IPS-18a (cell line): ENCODE results near the gene NOTCH2.
"Not testable (repeated sequence)": the region's sequence is repeated elsewhere in the genome, so short reads cannot be mapped to it uniquely, and the experiment has no call there.

Experiments used
- H3K27ac ChIP-seq: one replicate; pipeline ENCODE4 v1.5.1; 2013; ENCODE audit warnings: low read length
- H3K27me3 ChIP-seq: one replicate; pipeline ENCODE4 v1.6.1; 2013; ENCODE audit warnings: mild to moderate bottlenecking, low read length; ENCODE audit not compliant: control insufficient read depth, insufficient read depth
- H3K36me3 ChIP-seq: one replicate; pipeline ENCODE4 v1.6.1; 2013; ENCODE audit warnings: low read depth, low read length; ENCODE audit not compliant: control insufficient read depth
- H3K4me1 ChIP-seq: one replicate; pipeline ENCODE4 v1.6.1; 2013; ENCODE audit warnings: low read depth, low read length; ENCODE audit not compliant: control insufficient read depth
- H3K4me3 ChIP-seq: one replicate; pipeline ENCODE4 v1.5.1; 2013; ENCODE audit warnings: low read length
- H3K9ac ChIP-seq: one replicate; pipeline ENCODE4 v1.6.1; 2013; ENCODE audit warnings: mild to moderate bottlenecking, low read length, moderate library complexity
- H3K9me3 ChIP-seq: one replicate; pipeline ENCODE4 v1.6.1; 2013; ENCODE audit warnings: low read depth, low read length; ENCODE audit not compliant: control insufficient read depth

Gene NOTCH2

GRCh38 chr1:120069067-120069919, at the start of gene NOTCH2:
Gene NOTCH2, minus strand, starts transcription at chr1:120069662. Its CDS starts 256 bp downstream, at chr1:120069406.
- H3K9me3 ChIP-seq, H3K27ac ChIP-seq, H3K36me3 ChIP-seq, H3K4me1 ChIP-seq, H3K9ac ChIP-seq, H3K27me3 ChIP-seq: not testable (repeated sequence)
- peak within 1 kb of the TSS; percentile 39 for H3K4me3 ChIP-seq

GRCh38 chr1:120117371-120118177, 48.1 kb upstream of the NOTCH2 start:
- H3K27me3 ChIP-seq, H3K27ac ChIP-seq, H3K9me3 ChIP-seq, H3K4me3 ChIP-seq, H3K36me3 ChIP-seq, H3K4me1 ChIP-seq, H3K9ac ChIP-seq: not testable (repeated sequence)

GRCh38 chr1:120116094-120116493, 46.6 kb upstream of the NOTCH2 start:
- not testable (repeated sequence) for H3K9ac ChIP-seq, H3K4me1 ChIP-seq, H3K9me3 ChIP-seq, H3K27ac ChIP-seq, H3K4me3 ChIP-seq, H3K27me3 ChIP-seq, H3K36me3 ChIP-seq

GRCh38 chr1:120113134-120113533, 43.7 kb upstream of the NOTCH2 start:
- H3K27me3 ChIP-seq, H3K9me3 ChIP-seq, H3K9ac ChIP-seq, H3K4me3 ChIP-seq, H3K4me1 ChIP-seq, H3K27ac ChIP-seq, H3K36me3 ChIP-seq: not testable (repeated sequence)

- H3K9ac ChIP-seq, H3K9me3 ChIP-seq, H3K27me3 ChIP-seq, H3K4me1 ChIP-seq, H3K27ac ChIP-seq, H3K4me3 ChIP-seq, H3K36me3 ChIP-seq: not testable (repeated sequence)
Observed at GRCh38 chr1:120112212-120112611, 42.8 kb upstream of the NOTCH2 start.

- not testable (repeated sequence) for H3K9me3 ChIP-seq, H3K36me3 ChIP-seq, H3K9ac ChIP-seq, H3K4me3 ChIP-seq, H3K27me3 ChIP-seq, H3K4me1 ChIP-seq, H3K27ac ChIP-seq
Observed at GRCh38 chr1:120111771-120112170, 42.3 kb upstream of the NOTCH2 start.

GRCh38 chr1:120111008-120111407, 41.5 kb upstream of the NOTCH2 start:
- not testable (repeated sequence) for H3K4me1 ChIP-seq, H3K9me3 ChIP-seq, H3K27me3 ChIP-seq, H3K27ac ChIP-seq, H3K36me3 ChIP-seq, H3K4me3 ChIP-seq, H3K9ac ChIP-seq

GRCh38 chr1:120109656-120110055, 40.2 kb upstream of the NOTCH2 start:
- H3K9ac ChIP-seq, H3K27me3 ChIP-seq, H3K27ac ChIP-seq, H3K4me1 ChIP-seq, H3K4me3 ChIP-seq, H3K36me3 ChIP-seq, H3K9me3 ChIP-seq: not testable (repeated sequence)

GRCh38 chr1:120109180-120109579, 39.7 kb upstream of the NOTCH2 start:
- H3K4me3 ChIP-seq, H3K9me3 ChIP-seq, H3K36me3 ChIP-seq, H3K9ac ChIP-seq, H3K27ac ChIP-seq, H3K27me3 ChIP-seq, H3K4me1 ChIP-seq: not testable (repeated sequence)

- H3K9ac ChIP-seq, H3K36me3 ChIP-seq, H3K9me3 ChIP-seq, H3K4me1 ChIP-seq, H3K4me3 ChIP-seq, H3K27me3 ChIP-seq, H3K27ac ChIP-seq: not testable (repeated sequence)
Observed at GRCh38 chr1:120105288-120105687, 35.8 kb upstream of the NOTCH2 start.

GRCh38 chr1:120103768-120104167, 34.3 kb upstream of the NOTCH2 start:
- H3K9me3 ChIP-seq = not testable (repeated sequence)

GRCh38 chr1:120101593-120101992, 32.1 kb upstream of the NOTCH2 start:
- not testable (repeated sequence) for H3K4me1 ChIP-seq, H3K9ac ChIP-seq, H3K27ac ChIP-seq, H3K36me3 ChIP-seq, H3K4me3 ChIP-seq, H3K9me3 ChIP-seq, H3K27me3 ChIP-seq

More at GRCh38 chr1:120103768-120104167, 34.3 kb upstream of the NOTCH2 start:
- not testable (repeated sequence) for H3K27me3 ChIP-seq, H3K27ac ChIP-seq, H3K9ac ChIP-seq, H3K4me1 ChIP-seq, H3K36me3 ChIP-seq, H3K4me3 ChIP-seq
